Right renal cortex interstitium (tissue), 3 donors: ENCODE data around the gene CRYGS. TPM values are rescaled to one million over a fixed set of nuclear protein-coding genes. Genes with fewer than 3 reads are reported as not detected.
A peak's percentile ranks its signal among the peaks of the same experiment; 100 is the strongest.
"Not testable (repeated sequence)": the region's sequence is repeated elsewhere in the genome, so short reads cannot be mapped to it uniquely, and the experiment has no call there.

ENCODE experiments used
- DNase-seq, 3 donors: peaks; one replicate each; pipeline ENCODE4 v3.0.0-alpha.2; 2013; ENCODE audit warnings: low read depth in 3 of 3, low spot score in 2 of 3
- polyA plus RNA-seq, 3 donors: library from polyadenylated mRNA; unstranded; fragments of 120-200 nt; gene quantifications; one replicate each; pipeline ENCODE4 v1.2.1, GENCODE V29; 2013; ENCODE audit not compliant: insufficient read length in 3 of 3

CRYGS gene
- polyA plus RNA-seq: 1 to 10 TPM; 5.3 to 5.6 (median 5.6) TPM

DNA sequence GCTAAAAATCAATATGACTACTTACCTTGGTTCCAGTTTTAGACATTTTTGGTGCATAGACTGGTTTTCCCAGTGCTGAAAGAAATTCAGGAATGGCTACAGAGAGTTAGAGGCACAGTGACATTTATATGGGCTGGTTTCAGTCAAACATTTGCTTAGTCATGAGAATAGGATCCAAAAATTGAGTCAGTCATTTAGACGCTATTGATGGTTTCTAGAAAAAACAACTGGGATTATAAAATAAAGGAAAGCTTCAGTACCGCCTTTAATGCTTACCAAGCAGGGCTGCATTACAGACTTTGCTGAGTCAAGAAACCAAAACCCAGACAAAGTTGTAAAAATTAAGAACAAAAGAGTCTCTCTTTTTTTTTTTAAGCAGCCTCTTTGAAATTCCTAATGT is at the start of gene CRYGS:
Gene CRYGS (minus strand): TSS at position 100 of the 400 bp plus-strand sequence. CDS start 54 bp downstream, at position 46.
- no peak for DNase-seq

DNA sequence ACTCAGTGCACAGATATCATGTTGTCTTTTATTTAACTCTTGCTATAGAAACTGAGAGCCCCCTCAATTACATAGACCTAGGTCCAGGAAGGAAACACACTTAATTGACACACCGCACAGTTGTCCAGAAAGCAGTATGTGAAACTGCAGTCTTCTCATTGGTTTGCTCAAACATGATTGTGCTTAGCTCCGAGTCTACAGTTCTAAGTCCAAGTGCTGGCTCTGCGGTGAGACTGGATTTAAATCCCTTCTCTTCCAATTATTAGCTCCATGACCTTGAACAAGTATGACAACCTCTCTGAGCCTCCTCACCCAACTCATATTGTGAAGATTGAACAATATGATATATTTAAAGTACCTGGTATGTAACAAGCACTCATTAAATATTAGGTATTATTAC is 49.7 kb upstream of the CRYGS start:
- DNase-seq: no peak

GRCh38 chr3:186592682-186593081 is 48.5 kb upstream of the CRYGS start:
- no peak for DNase-seq

DNA sequence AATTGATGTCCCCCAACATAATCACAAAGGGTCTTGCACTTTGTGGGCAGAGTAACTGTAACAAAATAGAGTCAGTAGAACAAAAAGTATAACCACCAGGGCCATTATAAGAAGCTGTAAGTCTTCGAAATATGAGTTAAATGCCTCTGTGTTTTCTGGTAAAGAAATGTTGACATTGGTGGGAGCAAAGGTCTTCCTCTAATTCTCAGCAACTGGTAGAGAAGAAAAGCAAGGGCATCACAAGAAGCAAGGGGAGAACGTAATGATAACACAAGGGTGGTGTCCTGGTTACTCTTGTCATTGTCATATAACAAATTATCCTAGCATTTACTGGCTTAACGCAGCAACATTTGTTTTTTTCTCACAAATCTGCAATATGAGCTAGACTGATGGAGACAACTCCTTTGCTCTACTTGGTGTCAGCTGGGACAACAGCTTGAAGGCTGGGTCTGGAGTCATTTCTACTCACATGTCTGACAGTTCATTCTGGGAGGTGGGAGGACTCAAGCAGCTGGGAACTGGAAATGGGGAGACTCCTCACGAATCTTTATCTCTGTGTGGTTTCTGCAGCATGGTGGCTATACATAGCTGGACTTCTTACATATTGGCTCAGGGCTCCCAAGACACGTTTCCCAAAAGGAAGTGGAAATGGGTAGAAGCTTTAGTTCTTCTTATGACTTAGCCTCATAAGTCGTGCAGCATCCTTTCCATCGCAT is 46.6 kb upstream of the CRYGS start:
- no peak for DNase-seq

DNA sequence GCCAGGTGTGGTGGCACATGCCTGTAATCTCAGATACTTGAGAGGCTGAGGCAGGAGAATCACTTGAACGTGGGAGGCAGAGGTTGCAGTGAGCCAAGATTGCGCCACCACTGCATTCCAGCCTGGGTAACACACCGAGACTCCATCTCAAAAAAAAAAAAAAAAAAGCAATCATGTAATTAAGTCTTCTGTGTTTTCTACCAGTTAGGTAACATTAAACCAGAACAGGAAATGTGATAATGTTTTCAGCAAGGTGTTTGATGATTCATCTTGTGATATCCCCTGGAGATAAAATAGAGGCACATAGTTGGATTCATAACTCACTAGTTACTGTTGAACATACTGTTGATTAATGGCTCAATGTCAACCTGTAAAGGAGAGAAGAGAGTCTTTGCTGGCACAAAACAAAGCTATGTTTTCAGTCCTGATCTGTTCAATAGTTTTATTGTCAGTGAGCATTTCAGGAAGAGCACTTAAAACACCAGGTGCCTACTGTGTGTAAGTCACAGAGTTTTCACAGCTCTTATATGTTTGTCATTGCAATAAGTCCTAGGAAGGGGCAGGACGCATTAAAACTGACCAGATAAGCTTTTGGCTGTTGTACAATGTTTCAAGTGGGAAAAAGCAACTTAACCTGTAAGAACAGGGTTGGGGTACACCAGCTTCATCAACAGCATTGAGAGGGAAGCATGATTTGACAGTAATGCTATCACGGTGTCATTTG is 45.8 kb upstream of the CRYGS start:
- DNase-seq: no peak

DNA sequence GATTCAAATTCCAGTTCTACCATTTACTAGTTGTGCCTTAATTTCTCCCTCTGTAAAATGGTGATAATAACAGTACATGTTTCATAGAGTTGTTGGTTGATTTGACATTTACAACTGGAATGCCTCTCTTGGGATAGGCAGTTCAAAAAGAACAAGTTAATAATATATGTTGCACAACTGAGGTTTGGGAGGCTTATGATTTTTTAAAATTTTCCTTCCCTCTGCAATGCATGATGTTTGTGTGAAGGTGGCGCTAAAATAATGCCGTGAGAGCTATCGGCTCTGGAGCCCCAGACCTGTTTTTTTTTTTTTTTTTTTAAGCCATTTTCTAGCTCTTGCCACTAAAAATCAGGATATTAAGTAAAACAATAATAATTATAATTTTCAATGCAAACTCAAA is 44.9 kb upstream of the CRYGS start:
- DNase-seq: no peak

DNA sequence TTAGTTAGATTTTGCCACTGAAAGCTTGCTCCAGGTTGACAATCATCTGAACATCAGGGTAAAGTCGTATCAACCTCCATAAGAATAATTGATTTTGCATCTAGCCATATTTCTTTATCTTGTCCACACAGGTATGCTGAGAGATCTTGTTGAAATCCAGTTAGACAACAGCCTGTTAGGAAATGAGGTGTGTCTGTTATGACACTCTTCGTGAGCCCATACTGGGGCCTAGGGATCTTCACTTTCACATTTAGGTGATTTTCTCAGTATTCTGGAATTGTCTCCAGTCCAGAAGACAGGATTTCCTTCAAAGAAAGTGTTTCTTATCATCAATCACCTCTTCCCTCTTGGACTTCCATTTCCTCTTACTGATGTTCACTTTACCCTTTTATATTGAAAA is 44.5 kb upstream of the CRYGS start:
- DNase-seq: no peak

GRCh38 chr3:186587183-186587582 is 43.0 kb upstream of the CRYGS start:
- DNase-seq: no peak

DNA sequence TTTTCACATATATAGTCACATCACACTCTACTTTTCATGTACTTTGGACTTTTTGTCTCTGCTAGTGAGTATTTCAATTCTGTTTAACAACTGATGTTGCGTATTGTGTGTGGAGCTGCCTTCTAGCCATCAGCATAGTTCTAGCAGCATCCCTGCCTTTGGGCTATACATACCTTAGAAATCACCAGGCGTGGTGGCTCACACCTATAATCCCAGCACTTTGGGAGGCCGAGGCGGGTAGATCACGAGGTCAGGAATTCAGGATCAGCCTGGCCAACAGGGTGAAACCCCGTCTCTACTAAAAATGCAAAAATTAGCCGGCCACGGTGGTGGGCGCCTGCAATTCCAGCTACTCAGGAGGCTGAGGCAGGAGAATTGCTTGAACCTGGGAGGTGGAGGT is 42.1 kb upstream of the CRYGS start:
- DNase-seq: not testable (repeated sequence)

DNA sequence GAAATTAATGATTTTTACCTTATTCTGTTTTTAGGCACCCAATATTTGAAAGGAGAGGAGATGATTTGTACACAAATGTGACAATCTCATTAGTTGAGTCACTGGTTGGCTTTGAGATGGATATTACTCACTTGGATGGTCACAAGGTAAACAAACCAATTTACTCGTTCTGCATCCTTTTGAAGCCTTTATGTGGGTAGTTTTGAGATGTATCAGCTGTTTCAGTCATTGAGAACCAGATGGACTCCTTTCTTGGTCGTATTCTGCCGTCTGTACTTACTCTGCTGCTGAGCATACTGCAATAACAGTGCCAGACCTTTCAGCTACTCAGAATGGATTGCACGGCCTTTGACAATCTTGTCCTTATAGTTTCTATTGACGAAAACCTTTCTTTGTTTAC is 39.7 kb upstream of the CRYGS start:
- no peak for DNase-seq

- no peak for DNase-seq
Observed at GRCh38 chr3:186582541-186582940, 38.4 kb upstream of the CRYGS start.

DNA sequence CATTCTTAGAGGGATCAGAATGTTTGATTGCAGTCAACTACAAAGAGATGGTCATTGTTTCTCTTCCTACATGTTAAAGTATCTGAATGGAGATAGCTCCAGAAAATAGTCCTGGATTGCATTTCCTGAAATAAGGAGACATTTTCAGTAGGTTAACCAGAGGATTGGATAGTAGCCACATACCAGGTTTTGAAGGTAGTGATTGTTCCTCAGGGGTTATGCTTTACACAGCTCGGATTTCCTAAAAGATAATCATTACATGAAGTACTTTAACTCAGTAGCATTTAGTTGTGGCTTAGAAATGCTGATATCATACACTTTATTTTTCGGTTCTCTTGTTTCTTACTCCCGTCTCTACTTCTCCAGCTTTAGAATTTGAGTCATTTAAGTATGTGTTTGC is 36.6 kb upstream of the CRYGS start:
- DNase-seq: no peak

- DNase-seq: no peak
Observed at GRCh38 chr3:186577521-186577920, 33.3 kb upstream of the CRYGS start.

DNA sequence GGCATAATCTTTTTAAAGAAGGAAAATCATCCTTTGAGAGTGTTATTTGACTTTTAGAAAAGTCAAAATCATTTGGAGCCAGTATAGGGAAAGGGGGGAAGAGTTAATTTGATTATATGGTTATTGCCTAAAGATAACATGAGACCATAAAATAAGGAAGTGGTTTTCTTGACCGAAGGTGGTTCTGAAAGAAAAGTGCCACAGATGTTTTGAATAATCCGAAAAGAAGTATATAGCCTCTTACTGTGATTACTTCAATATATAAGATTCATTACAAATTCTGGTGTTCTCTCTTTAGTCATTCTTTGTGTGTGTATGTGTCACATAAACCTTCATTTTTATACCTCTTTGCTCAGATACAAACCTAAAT is 27.4 kb upstream of the CRYGS start:
- no peak for DNase-seq

DNA sequence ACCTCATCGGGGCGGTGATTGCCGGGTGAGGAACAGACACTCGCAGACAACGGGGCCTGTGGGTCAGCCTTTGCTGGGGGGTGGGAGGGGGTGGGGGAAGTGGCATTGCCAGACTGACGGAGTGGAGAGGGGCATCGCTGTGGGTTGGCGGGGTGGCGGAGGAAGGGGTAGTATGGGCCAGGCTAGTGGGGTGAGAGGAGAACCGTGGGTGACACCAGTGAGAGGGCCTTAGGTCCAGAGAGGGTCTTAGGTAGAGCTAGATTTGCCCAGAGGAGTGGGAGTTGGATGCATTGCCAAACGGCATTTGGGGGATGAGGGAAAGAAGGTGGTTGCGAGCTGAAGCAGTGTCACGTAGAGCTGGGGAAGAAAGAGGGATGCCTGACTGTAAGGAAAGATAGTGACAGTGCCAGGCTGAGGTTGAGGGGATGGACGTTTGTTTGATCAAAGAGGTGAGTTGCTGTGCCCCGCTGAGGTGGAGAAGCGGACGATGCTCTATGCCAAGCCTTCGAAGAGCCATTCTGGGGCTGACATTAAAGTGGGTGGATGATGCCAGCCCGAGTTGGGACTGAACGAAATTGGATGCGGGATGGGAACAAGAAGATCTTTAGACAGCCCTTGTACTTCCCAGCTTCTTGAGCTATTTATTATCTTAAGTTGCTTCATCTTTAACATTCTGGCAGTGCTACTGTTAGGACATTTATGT is 26.9 kb upstream of the CRYGS start:
- no peak for DNase-seq

GRCh38 chr3:186570096-186570940 is 26.1 kb upstream of the CRYGS start, which contains the start of gene DNAJB11:
Gene DNAJB11, plus strand, starts transcription at chr3:186570720. Its CDS starts 178 bp downstream, at chr3:186570898.
- DNase-seq: peak; percentile 95 to 99 (median 98)

- DNase-seq: no peak
Observed at GRCh38 chr3:186569779-186570095, 25.6 kb upstream of the CRYGS start.

GRCh38 chr3:186569361-186569760 is 25.2 kb upstream of the CRYGS start:
- DNase-seq: not testable (repeated sequence)

GRCh38 chr3:186567072-186567921 is 23.1 kb upstream of the CRYGS start, which contains the start of gene TBCCD1:
Gene TBCCD1, minus strand, starts transcription at chr3:186567339. Its CDS starts 3,010 bp downstream, at chr3:186564329.
- peak; percentile 86 to 88 (median 87) for DNase-seq

- peak in 1 of 3 donors; percentile 5 for DNase-seq
Observed at GRCh38 chr3:186566772-186567071, 22.5 kb upstream of the CRYGS start.
